Tibial nerve (tissue), 4 donors: ENCODE data around the gene TMEM266.

Source experiments
- EP300 ChIP-seq, 2 donors: sonication (generic); formaldehyde crosslinking; IDR thresholded peaks; one replicate each; pipeline ENCODE4 v1.6.1; 2017; ENCODE audit warnings: antibody characterized with exemption in 2 of 2, mild to moderate bottlenecking in 1 of 2
- TF ChIP-seq, protein P1 (sequence below), 5 experiments: fragments of 200-600 bp in 3 of 5; fragments of 450-650 bp in 2 of 5; sonication (generic) in 3 of 5; IDR thresholded peaks; one replicate each; pipeline ENCODE4 v1.5.1; 2016 to 2019; ENCODE audit warnings: antibody characterized with exemption in 5 of 5, mild to moderate bottlenecking in 3 of 5, moderate library complexity in 2 of 5

DNA sequence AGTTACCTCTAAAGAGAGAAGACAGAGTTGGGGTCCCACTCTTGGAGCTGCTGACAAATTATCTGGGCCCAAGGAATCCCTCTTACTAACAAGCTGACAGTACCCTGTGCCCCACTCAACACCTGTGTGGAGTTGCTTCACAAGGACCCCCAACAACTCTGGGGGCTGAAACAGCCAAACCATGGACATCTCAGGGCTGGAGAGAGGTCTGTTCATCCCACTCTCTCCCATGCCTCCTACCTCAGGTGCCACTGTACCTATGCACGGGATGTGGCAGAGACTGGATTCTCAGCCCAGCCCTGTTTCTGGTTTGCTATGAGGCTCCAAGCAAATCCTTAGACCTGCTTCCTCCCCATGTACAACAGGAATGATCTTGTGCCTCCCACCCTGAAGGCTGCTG, 149.7 kb downstream of the TMEM266 start:
- TF ChIP-seq, protein P1, sequence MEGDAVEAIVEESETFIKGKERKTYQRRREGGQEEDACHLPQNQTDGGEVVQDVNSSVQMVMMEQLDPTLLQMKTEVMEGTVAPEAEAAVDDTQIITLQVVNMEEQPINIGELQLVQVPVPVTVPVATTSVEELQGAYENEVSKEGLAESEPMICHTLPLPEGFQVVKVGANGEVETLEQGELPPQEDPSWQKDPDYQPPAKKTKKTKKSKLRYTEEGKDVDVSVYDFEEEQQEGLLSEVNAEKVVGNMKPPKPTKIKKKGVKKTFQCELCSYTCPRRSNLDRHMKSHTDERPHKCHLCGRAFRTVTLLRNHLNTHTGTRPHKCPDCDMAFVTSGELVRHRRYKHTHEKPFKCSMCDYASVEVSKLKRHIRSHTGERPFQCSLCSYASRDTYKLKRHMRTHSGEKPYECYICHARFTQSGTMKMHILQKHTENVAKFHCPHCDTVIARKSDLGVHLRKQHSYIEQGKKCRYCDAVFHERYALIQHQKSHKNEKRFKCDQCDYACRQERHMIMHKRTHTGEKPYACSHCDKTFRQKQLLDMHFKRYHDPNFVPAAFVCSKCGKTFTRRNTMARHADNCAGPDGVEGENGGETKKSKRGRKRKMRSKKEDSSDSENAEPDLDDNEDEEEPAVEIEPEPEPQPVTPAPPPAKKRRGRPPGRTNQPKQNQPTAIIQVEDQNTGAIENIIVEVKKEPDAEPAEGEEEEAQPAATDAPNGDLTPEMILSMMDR (IDR thresholded peaks at IDR 0.05) = no peak
- TF ChIP-seq EP300 (IDR thresholded peaks at IDR 0.05) = no peak
